Liver (tissue), 9 donors: Measurements from ENCODE around the gene RBFOX1. TPM values are rescaled to one million over a fixed set of nuclear protein-coding genes. Genes with fewer than 3 reads are reported as not detected.

ENCODE experiments used
- DNase-seq: peaks from one replicate; pipeline ENCODE4 v3.0.0-alpha.2; 2017; ENCODE audit warnings: low spot score
- H3K27ac ChIP-seq, 2 donors: one replicate each; pipeline ENCODE4 v1.7.0; 2013; ENCODE audit warnings: inconsistent platforms in 2 of 2, low read length in 2 of 2, control low read depth in 1 of 2, low read depth in 1 of 2, mild to moderate bottlenecking in 1 of 2
- H3K27me3 ChIP-seq, 4 donors: one replicate each; pipeline versions ENCODE4 v1.6.1 to v1.7.0; 2013; ENCODE audit warnings: low read length in 3 of 4, inconsistent platforms in 1 of 4, mild to moderate bottlenecking in 1 of 4, moderate library complexity in 1 of 4; ENCODE audit not compliant: control insufficient read depth in 4 of 4, insufficient read depth in 4 of 4
- H3K36me3 ChIP-seq, 4 donors: one replicate each; pipeline versions ENCODE4 v1.6.1 to v1.7.0; 2013; ENCODE audit warnings: low read length in 3 of 4, mild to moderate bottlenecking in 3 of 4, low read depth in 1 of 4, moderate library complexity in 1 of 4; ENCODE audit not compliant: control insufficient read depth in 4 of 4, insufficient read depth in 3 of 4
- H3K4me1 ChIP-seq, 4 donors: one replicate each; pipeline versions ENCODE4 v1.6.1 to v1.7.0; 2013; ENCODE audit warnings: low read length in 3 of 4, mild to moderate bottlenecking in 3 of 4, moderate library complexity in 1 of 4; ENCODE audit not compliant: control insufficient read depth in 4 of 4, insufficient read depth in 4 of 4
- H3K4me3 ChIP-seq, 3 donors: one replicate each; pipeline versions ENCODE4 v1.6.1 to v1.7.0; 2013; ENCODE audit warnings: low read length in 3 of 3, control low read depth in 1 of 3, low read depth in 1 of 3, mild to moderate bottlenecking in 1 of 3
- H3K9ac ChIP-seq, 2 donors: one replicate each; pipeline ENCODE4 v1.7.0; 2013; ENCODE audit warnings: low read length in 2 of 2, mild to moderate bottlenecking in 2 of 2, moderate library complexity in 2 of 2, control low read depth in 1 of 2, low read depth in 1 of 2
- H3K9me3 ChIP-seq, 4 donors: one replicate each; pipeline versions ENCODE4 v1.6.1 to v1.7.0; 2013; ENCODE audit warnings: low read length in 3 of 4; ENCODE audit not compliant: control insufficient read depth in 4 of 4
- CTCF ChIP-seq: fragments of 150-350 bp; IDR thresholded peaks from 2 replicates; pipeline ENCODE4 v1.5.1; 2017; ENCODE audit warnings: improper control_type of control experiment, low read depth, low read length; ENCODE audit not compliant: missing input control
- EGR1 ChIP-seq, 2 donors: IDR thresholded peaks; 2 replicates each; pipeline ENCODE4 v1.6.1; 2016 to 2018; ENCODE audit warnings: antibody characterized with exemption in 2 of 2, low read depth in 2 of 2
- FOXA1 ChIP-seq: IDR thresholded peaks from 2 replicates; pipeline ENCODE4 v1.6.1; 2016; ENCODE audit warnings: antibody characterized with exemption
- FOXA2 ChIP-seq: IDR thresholded peaks from 2 replicates; pipeline ENCODE4 v1.6.1; 2016; ENCODE audit warnings: antibody characterized with exemption
- GABPA ChIP-seq, 2 donors: IDR thresholded peaks in 1 of 2; conservative IDR thresholded peaks in 1 of 2; 2 replicates each; pipeline ENCODE4 v1.6.1; 2016; ENCODE audit warnings: antibody characterized with exemption in 2 of 2, mild to moderate bottlenecking in 1 of 2, moderate library complexity in 1 of 2
- HNF4A ChIP-seq, 2 donors: conservative IDR thresholded peaks; 2 replicates each; pipeline ENCODE4 v1.6.1; 2016; ENCODE audit warnings: antibody characterized with exemption in 2 of 2, mild to moderate bottlenecking in 2 of 2
- HNF4G ChIP-seq: IDR thresholded peaks from 2 replicates; pipeline ENCODE4 v1.6.1; 2016; ENCODE audit warnings: antibody characterized with exemption
- JUND ChIP-seq, 2 donors: IDR thresholded peaks; 2 replicates each; pipeline ENCODE4 v1.6.1; 2016; ENCODE audit warnings: antibody characterized with exemption in 2 of 2
- MAX ChIP-seq: IDR thresholded peaks from 2 replicates; pipeline ENCODE4 v1.6.1; 2016; ENCODE audit warnings: antibody characterized with exemption
- NR2F2 ChIP-seq: IDR thresholded peaks from 2 replicates; pipeline ENCODE4 v1.6.1; 2016; ENCODE audit warnings: antibody characterized with exemption
- RAD21 ChIP-seq, 2 donors: IDR thresholded peaks; 2 replicates each; pipeline ENCODE4 v1.6.1; 2016; ENCODE audit warnings: antibody characterized with exemption in 2 of 2, mild to moderate bottlenecking in 2 of 2
- REST ChIP-seq: IDR thresholded peaks from 2 replicates; pipeline ENCODE4 v1.6.1; 2016; ENCODE audit warnings: antibody characterized with exemption, mild to moderate bottlenecking
- RXRA ChIP-seq, 2 donors: IDR thresholded peaks; 2 replicates each; pipeline ENCODE4 v1.6.1; 2017 to 2018; ENCODE audit warnings: antibody characterized with exemption in 2 of 2, mild to moderate bottlenecking in 1 of 2
- SP1 ChIP-seq: IDR thresholded peaks from 2 replicates; pipeline ENCODE4 v1.6.1; 2018; ENCODE audit warnings: antibody characterized with exemption, mild to moderate bottlenecking
- TAF1 ChIP-seq: conservative IDR thresholded peaks from 2 replicates; pipeline ENCODE4 v1.6.1; 2016; ENCODE audit warnings: antibody characterized with exemption, mild to moderate bottlenecking
- YY1 ChIP-seq: IDR thresholded peaks from 2 replicates; pipeline ENCODE4 v1.6.1; 2016; ENCODE audit warnings: antibody characterized with exemption, mild to moderate bottlenecking
- ZBTB33 ChIP-seq: IDR thresholded peaks from 2 replicates; pipeline ENCODE4 v1.6.1; 2016; ENCODE audit warnings: antibody characterized with exemption
- WGBS: extraction: QIAGEN DNeasy Blood & Tissue Kit; methylation state at CpG from one replicate; pipeline ENCODE4 v1.1.7; 2013; 5-methylcytosine and 5-hydroxymethylcytosine counted together
- polyA plus RNA-seq, 2 donors: library from polyadenylated mRNA; stranded (reverse) in 1 of 2; unstranded in 1 of 2; fragments of 200-250 nt in 1 of 2; fragments of >200 nt in 1 of 2; fragmentation: Nextera tagmentation in 1 of 2; extraction: Ambion mirVana in 1 of 2; gene quantifications; one replicate each; pipeline versions ENCODE4 v1.2.1 to v1.2.3, GENCODE V29; 2013 to 2015
- total RNA-seq, 2 donors: library from RNA; depleted of rRNA; stranded (reverse); fragments of >200 nt; gene quantifications; one replicate each; pipeline ENCODE4 v1.2.3, GENCODE V29; 2014
- TF ChIP-seq, protein P1 (sequence below): IDR thresholded peaks from 2 replicates; pipeline ENCODE4 v1.6.1; 2016; ENCODE audit warnings: antibody characterized with exemption
- donor health status: healthy.
- donor health status: healthy.
- donor health status: healthy.
- donor health status: healthy.
- donor health status: healthy.

The RBFOX1 gene
- total and polyA plus RNA-seq, 4 donors: not detected

GRCh38 chr16:7442050-7442449, 109.4 kb downstream of the RBFOX1 start:
- Histone ChIP-seq H3K9ac (no peak overlapping the region), H3K4me1 (no peaks in the 10 kb centered on the region), H3K27ac (no peak overlapping the region), H3K27me3 (peaks cover 0 to 3% (median under 1%) of the 10 kb centered on the region in 4 donors), H3K4me3 (no peak overlapping the region), H3K9me3 (no peaks in the 10 kb centered on the region), H3K36me3 (no peaks in the 10 kb centered on the region)
- TF ChIP-seq REST: no peak
- TF ChIP-seq EGR1 (IDR thresholded peaks at IDR 0.05; ENCODE audit: low read depth in 2 of 2): no peak
- no peak for TF ChIP-seq MAX
- no peak for TF ChIP-seq RAD21 (IDR thresholded peaks at IDR 0.05)
- no peak for TF ChIP-seq FOXA1
- no peak for TF ChIP-seq SP1
- TF ChIP-seq HNF4G: no peak
- no peak for TF ChIP-seq ZBTB33
- TF ChIP-seq CTCF: no peak
- TF ChIP-seq NR2F2: no peak
- no peak for TF ChIP-seq TAF1
- TF ChIP-seq, protein P1, sequence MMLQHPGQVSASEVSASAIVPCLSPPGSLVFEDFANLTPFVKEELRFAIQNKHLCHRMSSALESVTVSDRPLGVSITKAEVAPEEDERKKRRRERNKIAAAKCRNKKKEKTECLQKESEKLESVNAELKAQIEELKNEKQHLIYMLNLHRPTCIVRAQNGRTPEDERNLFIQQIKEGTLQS: no peak
- TF ChIP-seq HNF4A (conservative IDR thresholded peaks at IDR 0.05): no peak
- TF ChIP-seq RXRA (IDR thresholded peaks at IDR 0.05): no peak
- no peak for TF ChIP-seq GABPA (IDR thresholded peaks at IDR 0.05 in 1 of 2, conservative IDR thresholded peaks at IDR 0.05 in 1 of 2)
- no peak for TF ChIP-seq JUND (IDR thresholded peaks at IDR 0.05)
- no peak for TF ChIP-seq YY1
- no peak for TF ChIP-seq FOXA2
- WGBS: 67% methylated on average over 7 of the region's 7 CpGs
- DNase-seq: no peak
